ENCODE results near the gene ATP1A4. TPM values are rescaled to one million over a fixed set of nuclear protein-coding genes. Genes with fewer than 3 reads are reported as not detected.

The ATP1A4 gene
- total RNA-seq (under 1 TPM in 1 of 5 experiments, not detected in 4; 0.71 TPM), polyA plus RNA-seq (not detected), total RNA-seq (not detected)

GRCh38 chr1:160151303-160151702 lies at the start of gene ATP1A4:
Gene ATP1A4, plus strand, starts transcription at chr1:160151603. Its CDS starts 438 bp downstream, at chr1:160152041.
- CTCF ChIA-PET, result no interaction called here

DNA sequence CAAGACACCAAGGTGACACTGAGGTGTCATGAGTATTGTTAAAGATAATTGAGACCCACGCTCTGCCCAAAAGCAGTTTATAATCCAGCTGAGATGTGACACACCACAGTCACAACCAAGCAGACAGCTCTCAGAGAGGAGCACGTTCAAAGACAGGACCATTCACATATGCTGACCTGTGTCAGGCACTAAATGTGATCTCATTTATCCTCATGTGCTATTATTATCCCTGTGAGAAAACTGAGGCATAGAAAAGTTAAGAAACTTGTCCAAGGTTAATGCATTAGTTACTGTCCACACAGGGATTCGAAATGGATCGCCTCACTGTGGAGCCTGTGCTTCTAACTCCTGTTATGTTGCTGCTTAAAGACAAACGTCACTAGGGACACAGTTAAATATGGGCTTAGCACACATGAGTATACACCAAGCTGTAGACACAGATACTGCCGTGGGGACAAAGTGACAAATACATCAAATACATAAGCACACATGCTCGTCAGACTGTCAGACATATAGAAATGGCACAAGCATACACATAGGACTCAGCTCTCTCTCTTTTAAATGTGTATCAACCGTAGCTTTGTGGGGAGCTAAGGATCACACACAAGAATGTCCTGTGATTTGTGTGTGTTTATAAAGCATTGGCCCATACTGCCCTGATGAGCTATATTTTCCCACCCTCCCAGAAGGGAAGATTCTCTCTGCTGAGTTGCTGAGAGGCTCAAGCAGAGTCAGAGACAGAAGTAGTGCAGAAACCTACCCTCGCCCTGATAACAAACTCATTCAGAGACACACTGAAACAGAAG lies 49.5 kb upstream of the ATP1A4 start:
- CTCF ChIA-PET, result interaction anchor here (0.6 to 3.3 kb wide), 15 partner anchors 10 to 277 kb away, joined by 3 to 42 read pairs (median 4); partner anchors contain the start of genes COPA and NCSTN
- Mint-ChIP-seq H3K36me3 (no peaks in the 10 kb centered on the region), H3K27me3 (no peaks in the 10 kb centered on the region), H3K4me3 (peak overlapping the region in 3 of 10 donors; percentile 70 to 85 (median 72)), H3K9me3 (peaks cover 0 to 2% (median 0%) of the 10 kb centered on the region in 11 donors), H3K4me1 (peaks cover 27 to 55% (median 44%) of the 10 kb centered on the region in 7 donors), H3K27ac (peak overlapping the region in 8 of 9 donors; percentile 89 to 99 (median 98))
- H3K36me3 ChIP-seq (ENCODE audit: control insufficient read depth in 2 of 3, insufficient read depth in 3 of 3, low read length in 3 of 3), result peaks cover 0 to 4% (median 0%) of the 10 kb centered on the region in 3 experiments
- H3K4me3 ChIP-seq (ENCODE audit: low read length), result no peak overlapping the region
- peak overlapping the region; percentile 96 for H3K27ac ChIP-seq (ENCODE audit: low read depth, low read length)
- H3K9me3 ChIP-seq (ENCODE audit: control insufficient read depth in 2 of 3, low read length in 3 of 3), result no peaks in the 10 kb centered on the region
- no peaks in the 10 kb centered on the region for H3K27me3 ChIP-seq (ENCODE audit: control insufficient read depth in 2 of 2, insufficient read depth in 2 of 2, low read length in 2 of 2)
- ATAC-seq, result no peak
- POLR2A ChIA-PET, result interaction anchor here (0.6 to 3.9 kb wide), 6 partner anchors 16 to 1634 kb away, joined by 3 to 15 read pairs (median 8); partner anchors contain the start of genes DCAF8 and PEX19
- no peak for DNase-seq
- peaks cover 18 to 37% of the 10 kb centered on the region in 2 donors for H3K4me1 ChIP-seq (ENCODE audit: control insufficient read depth in 2 of 2, insufficient read depth in 2 of 2, low read length in 2 of 2)
- intact Hi-C loops (cut with micrococcal nuclease), result loop anchor here (1.0 to 10.0 kb wide), 5 partner anchors 91 to 503 kb away; no protein-coding TSS in a partner anchor

More at GRCh38 chr1:160151303-160151702, at the start of gene ATP1A4:
- ATAC-seq (no peak), DNase-seq (no peak)
- H3K27ac ChIP-seq (ENCODE audit: low read depth, low read length), result no peak within 1 kb of the TSS
- Mint-ChIP-seq H3K27ac (no peak within 1 kb of the TSS), H3K4me3 (no peak within 1 kb of the TSS), H3K36me3 (no peaks in the 10 kb centered on the region), H3K4me1 (peaks cover 0 to 3% (median 0%) of the 10 kb centered on the region in 7 donors), H3K27me3 (peaks cover 0 to 16% (median 3%) of the 10 kb centered on the region in 5 donors), H3K9me3 (no peaks in the 10 kb centered on the region)
- H3K4me3 ChIP-seq (ENCODE audit: low read length), result no peak within 1 kb of the TSS
- no peaks in the 10 kb centered on the region for H3K9me3 ChIP-seq (ENCODE audit: control insufficient read depth in 2 of 3, low read length in 3 of 3)
- no peaks in the 10 kb centered on the region for H3K27me3 ChIP-seq (ENCODE audit: control insufficient read depth in 2 of 2, insufficient read depth in 2 of 2, low read length in 2 of 2)
- intact Hi-C loops (cut with micrococcal nuclease), result no loop called here
- no peaks in the 10 kb centered on the region for H3K4me1 ChIP-seq (ENCODE audit: control insufficient read depth in 2 of 2, insufficient read depth in 2 of 2, low read length in 2 of 2)
- H3K36me3 ChIP-seq (ENCODE audit: control insufficient read depth in 2 of 3, insufficient read depth in 3 of 3, low read length in 3 of 3), result no peaks in the 10 kb centered on the region
- POLR2A ChIA-PET, result no interaction called here

- intact Hi-C loops (cut with micrococcal nuclease), result loop anchor here in 1 of 2 donors (10.0 kb wide), 1 partner anchor 501 kb away; no protein-coding TSS in a partner anchor
- H3K27ac Mint-ChIP-seq, result peak overlapping the region in 7 of 9 donors; percentile 19 to 98 (median 80)
Observed at GRCh38 chr1:160103658-160104408, 47.6 kb upstream of the ATP1A4 start.

DNA sequence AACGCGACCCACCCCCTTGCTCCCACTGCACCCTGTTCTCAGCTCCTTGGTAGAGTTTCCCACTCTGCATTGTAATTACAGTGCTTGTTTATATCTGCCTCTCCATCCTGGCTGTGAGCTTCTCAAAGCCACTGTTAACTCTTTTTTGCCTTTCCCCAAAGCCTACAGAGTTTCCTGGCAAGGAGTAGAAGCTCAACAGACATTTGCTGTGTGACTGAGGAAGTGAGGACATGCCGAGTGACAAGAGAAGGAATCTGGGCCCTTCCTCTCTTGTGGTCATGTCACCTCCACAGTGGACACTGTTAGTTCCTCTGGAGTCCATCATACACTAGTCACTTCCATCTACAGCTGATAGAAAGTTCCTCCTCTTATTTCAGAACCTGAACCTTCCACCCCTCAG lies 46.9 kb upstream of the ATP1A4 start:
- no peaks in the 10 kb centered on the region for H3K27me3 ChIP-seq (ENCODE audit: control insufficient read depth in 2 of 2, insufficient read depth in 2 of 2, low read length in 2 of 2)
- no peak overlapping the region for H3K27ac ChIP-seq (ENCODE audit: low read depth, low read length)
- POLR2A ChIA-PET, result interaction anchor here (0.7 kb wide), 1 partner anchor 238 kb away, joined by 3 read pairs; no protein-coding TSS in a partner anchor
- intact Hi-C loops (cut with micrococcal nuclease), result loop anchor here in 1 of 2 donors (10.0 kb wide), 1 partner anchor 500 kb away; no protein-coding TSS in a partner anchor
- Mint-ChIP-seq H3K4me3 (no peak overlapping the region), H3K4me1 (peaks cover 16 to 40% (median 29%) of the 10 kb centered on the region in 7 donors), H3K27ac (peak overlapping the region in 3 of 9 donors; percentile 9 to 78 (median 57)), H3K36me3 (no peaks in the 10 kb centered on the region), H3K27me3 (peaks cover 0 to 6% (median 0%) of the 10 kb centered on the region in 5 donors), H3K9me3 (peaks cover 0 to 2% (median 0%) of the 10 kb centered on the region in 11 donors)
- CTCF ChIA-PET, result interaction anchor here (1.0 to 2.4 kb wide), 4 partner anchors 18 to 148 kb away, joined by 3 to 10 read pairs (median 4); no protein-coding TSS in a partner anchor
- DNase-seq (no peak), ATAC-seq (peak; percentile 44)
- no peaks in the 10 kb centered on the region for H3K36me3 ChIP-seq (ENCODE audit: control insufficient read depth in 2 of 3, insufficient read depth in 3 of 3, low read length in 3 of 3)
- peaks cover 6 to 24% of the 10 kb centered on the region in 2 donors for H3K4me1 ChIP-seq (ENCODE audit: control insufficient read depth in 2 of 2, insufficient read depth in 2 of 2, low read length in 2 of 2)
- no peaks in the 10 kb centered on the region for H3K9me3 ChIP-seq (ENCODE audit: control insufficient read depth in 2 of 3, low read length in 3 of 3)
- no peak overlapping the region for H3K4me3 ChIP-seq (ENCODE audit: low read length)

More at GRCh38 chr1:160103658-160104408, 47.6 kb upstream of the ATP1A4 start:
- Histone ChIP-seq H3K4me1 (ENCODE audit: control insufficient read depth in 2 of 2, insufficient read depth in 2 of 2, low read length in 2 of 2) (peaks cover 6 to 30% of the 10 kb centered on the region in 2 donors), H3K9me3 (ENCODE audit: control insufficient read depth in 2 of 3, low read length in 3 of 3) (no peaks in the 10 kb centered on the region), H3K27ac (ENCODE audit: low read depth, low read length) (no peak overlapping the region), H3K36me3 (ENCODE audit: control insufficient read depth in 2 of 3, insufficient read depth in 3 of 3, low read length in 3 of 3) (no peaks in the 10 kb centered on the region), H3K27me3 (ENCODE audit: control insufficient read depth in 2 of 2, insufficient read depth in 2 of 2, low read length in 2 of 2) (no peaks in the 10 kb centered on the region), H3K4me3 (ENCODE audit: low read length) (no peak overlapping the region)
- H3K4me3 Mint-ChIP-seq, result no peak overlapping the region
- ATAC-seq, result no peak
- H3K27me3 Mint-ChIP-seq, result peaks cover 0 to 3% (median 0%) of the 10 kb centered on the region in 5 donors
- peaks cover 0 to 2% (median 0%) of the 10 kb centered on the region in 11 donors for H3K9me3 Mint-ChIP-seq
- CTCF ChIA-PET, result interaction anchor here (0.7 to 2.4 kb wide), 6 partner anchors 17 to 148 kb away, joined by 3 to 10 read pairs (median 3); no protein-coding TSS in a partner anchor
- H3K4me1 Mint-ChIP-seq, result peaks cover 20 to 45% (median 34%) of the 10 kb centered on the region in 7 donors
- DNase-seq, result no peak
- no peaks in the 10 kb centered on the region for H3K36me3 Mint-ChIP-seq
- POLR2A ChIA-PET, result interaction anchor here (3.9 kb wide), 1 partner anchor 18 kb away, joined by 15 read pairs; no protein-coding TSS in a partner anchor

- no peak for ATAC-seq
- H3K36me3 ChIP-seq (ENCODE audit: control insufficient read depth in 2 of 3, insufficient read depth in 3 of 3, low read length in 3 of 3), result no peaks in the 10 kb centered on the region
- DNase-seq, result no peak
- Mint-ChIP-seq H3K9me3 (peaks cover 0 to 2% (median 0%) of the 10 kb centered on the region in 11 donors), H3K27me3 (peaks cover 0 to 6% (median 0%) of the 10 kb centered on the region in 5 donors), H3K36me3 (no peaks in the 10 kb centered on the region), H3K4me3 (no peak overlapping the region), H3K4me1 (peaks cover 12 to 34% (median 24%) of the 10 kb centered on the region in 7 donors), H3K27ac (peak overlapping the region in 2 of 9 donors; percentile 9 to 52)
- CTCF ChIA-PET, result interaction anchor here (0.8 to 1.2 kb wide), 3 partner anchors 18 to 147 kb away, joined by 3 to 4 read pairs (median 3); no protein-coding TSS in a partner anchor
- peaks cover 6 to 18% of the 10 kb centered on the region in 2 donors for H3K4me1 ChIP-seq (ENCODE audit: control insufficient read depth in 2 of 2, insufficient read depth in 2 of 2, low read length in 2 of 2)
- POLR2A ChIA-PET, result interaction anchor here (0.7 kb wide), 1 partner anchor 237 kb away, joined by 3 read pairs; no protein-coding TSS in a partner anchor
- H3K27ac ChIP-seq (ENCODE audit: low read depth, low read length), result no peak overlapping the region
- intact Hi-C loops (cut with micrococcal nuclease), result loop anchor here in 1 of 2 donors (10.0 kb wide), 1 partner anchor 500 kb away; no protein-coding TSS in a partner anchor
- no peaks in the 10 kb centered on the region for H3K27me3 ChIP-seq (ENCODE audit: control insufficient read depth in 2 of 2, insufficient read depth in 2 of 2, low read length in 2 of 2)
- no peaks in the 10 kb centered on the region for H3K9me3 ChIP-seq (ENCODE audit: control insufficient read depth in 2 of 3, low read length in 3 of 3)
- H3K4me3 ChIP-seq (ENCODE audit: low read length), result no peak overlapping the region
Observed at GRCh38 chr1:160105155-160105554, 46.2 kb upstream of the ATP1A4 start.

All from naive thymus-derived CD4-positive, alpha-beta T cell (primary cell).